Activated CD8-positive, alpha-beta T cell treated with anti-CD3 and anti-CD28 coated beads for 36 hours (primary cell): ENCODE results near the gene MYO1H. TPM values are rescaled to one million over a fixed set of nuclear protein-coding genes. Genes with fewer than 3 reads are reported as not detected.

Experiments
- ATAC-seq: fragments of 200-7000 bp; cut with Tn5 transposase; one replicate; pipeline ENCODE4 v1.10.0; 2021; ENCODE audit warnings: mild to moderate bottlenecking, moderate library complexity
- CTCF ChIA-PET: fragments of 350-600 bp; sonication (Branson Sonifier 250); formaldehyde crosslinking; loops from one replicate; lab custom pipeline; 2021; ENCODE audit warnings: antibody characterized with exemption; lab: Charles Lee
- POLR2A ChIA-PET: fragments of 350-600 bp; sonication (Branson Sonifier 250); formaldehyde crosslinking; loops from one replicate; lab custom pipeline; 2021; ENCODE audit warnings: antibody characterized with exemption; lab: Charles Lee
- DNase-seq: peaks from one replicate; pipeline ENCODE4 v3.0.0-alpha.2; 2020
- H3K27ac Mint-ChIP-seq: one replicate; pipeline ENCODE4 v1.8.0; 2021; ENCODE audit warnings: mild to moderate bottlenecking, mixed read lengths
- H3K27me3 Mint-ChIP-seq: one replicate; pipeline ENCODE4 v1.8.0; 2021; ENCODE audit warnings: mixed read lengths
- H3K36me3 Mint-ChIP-seq: one replicate; pipeline ENCODE4 v1.8.0; 2021; ENCODE audit warnings: low read depth, mixed read lengths
- H3K4me1 Mint-ChIP-seq: one replicate; pipeline ENCODE4 v1.8.0; 2021; ENCODE audit warnings: low read depth, mixed read lengths
- H3K4me3 Mint-ChIP-seq: one replicate; pipeline ENCODE4 v1.8.0; 2021; ENCODE audit warnings: mild to moderate bottlenecking, moderate library complexity, mixed read lengths
- H3K9me3 Mint-ChIP-seq: one replicate; pipeline ENCODE4 v1.8.0; 2021; ENCODE audit warnings: mixed read lengths
- intact Hi-C: fragments of 100-400 bp; cut with micrococcal nuclease; formaldehyde crosslinking; loops from one replicate; pipeline ENCODE4 v1.10.0; 2022
- total RNA-seq, 2 experiments: library from RNA; stranded (reverse); gene quantifications; one replicate each; pipeline ENCODE4 v1.2.3, GENCODE V29; 2021
- TF ChIP-seq, protein P1 (sequence below): fragments of 200-600 bp; IDR thresholded peaks from one replicate; pipeline ENCODE4 v1.8.0; 2022; ENCODE audit warnings: antibody characterized with exemption, mild to moderate bottlenecking

MYO1H gene
- total RNA-seq, 2 experiments from 2014 or later, result not detected

- ATAC-seq (no peak), DNase-seq (no peak)
- no peaks in the 10 kb centered on the region for H3K9me3 Mint-ChIP-seq
- ChIA-PET POLR2A (no interaction called here), CTCF (interaction anchor here (0.6 kb wide), 1 partner anchor 32 kb away, joined by 6 read pairs; no protein-coding TSS in a partner anchor)
- H3K4me3 Mint-ChIP-seq, result no peak overlapping the region
- TF ChIP-seq, protein P1, sequence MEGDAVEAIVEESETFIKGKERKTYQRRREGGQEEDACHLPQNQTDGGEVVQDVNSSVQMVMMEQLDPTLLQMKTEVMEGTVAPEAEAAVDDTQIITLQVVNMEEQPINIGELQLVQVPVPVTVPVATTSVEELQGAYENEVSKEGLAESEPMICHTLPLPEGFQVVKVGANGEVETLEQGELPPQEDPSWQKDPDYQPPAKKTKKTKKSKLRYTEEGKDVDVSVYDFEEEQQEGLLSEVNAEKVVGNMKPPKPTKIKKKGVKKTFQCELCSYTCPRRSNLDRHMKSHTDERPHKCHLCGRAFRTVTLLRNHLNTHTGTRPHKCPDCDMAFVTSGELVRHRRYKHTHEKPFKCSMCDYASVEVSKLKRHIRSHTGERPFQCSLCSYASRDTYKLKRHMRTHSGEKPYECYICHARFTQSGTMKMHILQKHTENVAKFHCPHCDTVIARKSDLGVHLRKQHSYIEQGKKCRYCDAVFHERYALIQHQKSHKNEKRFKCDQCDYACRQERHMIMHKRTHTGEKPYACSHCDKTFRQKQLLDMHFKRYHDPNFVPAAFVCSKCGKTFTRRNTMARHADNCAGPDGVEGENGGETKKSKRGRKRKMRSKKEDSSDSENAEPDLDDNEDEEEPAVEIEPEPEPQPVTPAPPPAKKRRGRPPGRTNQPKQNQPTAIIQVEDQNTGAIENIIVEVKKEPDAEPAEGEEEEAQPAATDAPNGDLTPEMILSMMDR, result no peak
- peaks cover 11% of the 10 kb centered on the region for H3K36me3 Mint-ChIP-seq
- no peaks in the 10 kb centered on the region for H3K27me3 Mint-ChIP-seq
- H3K27ac Mint-ChIP-seq, result no peak overlapping the region
- peaks cover 33% of the 10 kb centered on the region for H3K4me1 Mint-ChIP-seq
- intact Hi-C loops, result no loop called here
Measured at GRCh38 chr12:109464642-109465351, 117.1 kb downstream of the MYO1H start.

DNA sequence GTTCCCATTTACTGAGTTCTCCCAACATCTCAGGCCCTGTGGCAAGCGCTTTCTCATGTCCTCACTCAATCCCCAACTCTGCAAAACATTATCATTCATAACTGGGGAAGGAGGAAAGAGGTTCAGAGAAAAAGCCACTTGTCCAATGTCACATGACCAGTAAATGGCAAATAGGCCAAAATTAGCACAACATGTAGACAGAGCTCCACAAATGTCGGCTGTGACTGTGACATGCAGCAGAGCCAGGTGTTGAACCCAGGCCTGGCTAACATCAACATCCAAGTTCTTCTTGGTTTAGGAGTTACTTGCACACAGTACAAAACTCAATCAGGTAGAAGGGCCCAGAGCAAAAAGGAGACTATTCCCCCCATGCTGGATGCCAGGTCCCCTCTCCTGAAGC lies 118.6 kb downstream of the MYO1H start:
- CTCF ChIA-PET, result no interaction called here
- H3K27ac Mint-ChIP-seq, result no peak overlapping the region

GRCh38 chr12:109466821-109467220 lies 119.1 kb downstream of the MYO1H start:
- TF ChIP-seq, protein P1, result no peak
- Mint-ChIP-seq H3K4me1 (peaks cover 37% of the 10 kb centered on the region), H3K36me3 (peaks cover 11% of the 10 kb centered on the region), H3K27me3 (no peaks in the 10 kb centered on the region), H3K27ac (no peak overlapping the region), H3K9me3 (no peaks in the 10 kb centered on the region), H3K4me3 (no peak overlapping the region)
- ATAC-seq (no peak), DNase-seq (no peak)
- intact Hi-C loops, result no loop called here
- ChIA-PET CTCF (interaction anchor here (1.1 to 1.3 kb wide), 2 partner anchors 131 to 339 kb away, joined by 3 read pairs; no protein-coding TSS in a partner anchor), POLR2A (interaction anchor here (1.5 kb wide), 1 partner anchor 9 kb away, joined by 3 read pairs; no protein-coding TSS in a partner anchor)

More for the DNA sequence above, 118.6 kb downstream of the MYO1H start:
- H3K9me3 Mint-ChIP-seq, result no peaks in the 10 kb centered on the region
- POLR2A ChIA-PET, result no interaction called here
- H3K27me3 Mint-ChIP-seq, result no peaks in the 10 kb centered on the region
- H3K4me3 Mint-ChIP-seq, result no peak overlapping the region
- peaks cover 40% of the 10 kb centered on the region for H3K4me1 Mint-ChIP-seq
- DNase-seq (no peak), ATAC-seq (no peak)
- H3K36me3 Mint-ChIP-seq, result peaks cover 11% of the 10 kb centered on the region
- TF ChIP-seq, protein P1, result no peak
- intact Hi-C loops, result no loop called here

DNA sequence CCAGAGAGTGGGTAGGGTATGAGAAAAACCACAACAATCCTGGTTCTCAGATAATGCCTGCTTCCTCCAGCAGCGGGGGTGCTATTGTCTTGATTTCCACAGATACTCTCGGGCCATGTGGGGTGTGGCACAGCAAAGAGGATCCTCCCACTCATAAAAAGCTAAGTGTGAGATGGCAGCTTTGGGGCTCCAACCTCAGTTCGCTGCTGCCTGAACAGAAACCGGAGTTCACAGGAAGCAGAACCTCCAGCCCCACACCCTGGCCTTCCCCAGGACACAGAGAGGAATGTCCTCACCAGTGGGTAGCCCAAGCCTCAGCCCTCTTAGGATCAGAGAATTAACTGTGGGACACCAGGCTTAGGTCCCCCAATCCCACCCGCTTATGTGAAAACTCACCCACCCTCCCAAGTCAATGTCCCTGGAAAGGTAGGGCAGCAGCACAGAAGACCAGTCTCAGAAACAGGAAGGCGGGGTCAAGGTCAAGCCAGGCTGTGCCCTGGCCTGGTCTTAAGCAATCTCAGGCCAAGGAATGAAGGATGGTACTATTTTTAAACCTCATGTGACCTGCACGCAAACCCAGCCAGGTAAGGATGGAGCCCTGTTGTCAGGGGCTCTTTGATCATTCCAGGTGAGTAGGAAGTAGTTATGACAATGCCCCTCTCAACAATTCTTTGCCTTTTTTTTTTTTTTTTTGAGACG lies 120.4 kb downstream of the MYO1H start:
- no peak overlapping the region for H3K27ac Mint-ChIP-seq
- no peaks in the 10 kb centered on the region for H3K9me3 Mint-ChIP-seq
- H3K36me3 Mint-ChIP-seq, result peaks cover 11% of the 10 kb centered on the region
- ChIA-PET CTCF (interaction anchor here (1.1 to 1.3 kb wide), 2 partner anchors 130 to 338 kb away, joined by 3 read pairs; no protein-coding TSS in a partner anchor), POLR2A (interaction anchor here (1.4 to 1.5 kb wide), 2 partner anchors 9 to 10 kb away, joined by 3 to 8 read pairs; partner anchors contain the start of genes KCTD10 and UBE3B)
- intact Hi-C loops, result no loop called here
- no peaks in the 10 kb centered on the region for H3K27me3 Mint-ChIP-seq
- ATAC-seq (no peak), DNase-seq (no peak)
- TF ChIP-seq, protein P1, result no peak
- peaks cover 31% of the 10 kb centered on the region for H3K4me1 Mint-ChIP-seq
- H3K4me3 Mint-ChIP-seq, result no peak overlapping the region
